Endothelial cell of umbilical vein (primary cell): ENCODE results near the gene ZBTB46.

Experiments used
- POLR2A ChIP-seq: IDR thresholded peaks from 2 replicates; pipeline ENCODE4 v1.6.1; 2012; ENCODE audit warnings: low read depth, mild to moderate bottlenecking, control low read depth, low read length
- POLR2AphosphoS5 ChIP-seq: IDR thresholded peaks from 2 replicates; pipeline ENCODE4 v1.6.1; 2012; ENCODE audit warnings: low read depth, mild to moderate bottlenecking, control low read depth, low read length, moderate library complexity; ENCODE audit not compliant: insufficient read depth
- TF ChIP-seq, protein P1 (sequence below), 2 donors: IDR thresholded peaks; 1 replicate in 1 of 2; 2 replicates in 1 of 2; pipeline ENCODE4 v1.5.1; 2011; ENCODE audit warnings: low read length in 2 of 2, mild to moderate bottlenecking in 2 of 2, moderate library complexity in 2 of 2, control low read depth in 1 of 2, inconsistent platforms in 1 of 2, low read depth in 1 of 2; ENCODE audit not compliant: insufficient read depth in 1 of 2; ENCODE audit errors: extremely low read depth in 1 of 2

GRCh38 chr20:63752411-63753101 is 78.5 kb downstream of the ZBTB46 start:
- no peak for TF ChIP-seq POLR2AphosphoS5
- TF ChIP-seq, protein P1, sequence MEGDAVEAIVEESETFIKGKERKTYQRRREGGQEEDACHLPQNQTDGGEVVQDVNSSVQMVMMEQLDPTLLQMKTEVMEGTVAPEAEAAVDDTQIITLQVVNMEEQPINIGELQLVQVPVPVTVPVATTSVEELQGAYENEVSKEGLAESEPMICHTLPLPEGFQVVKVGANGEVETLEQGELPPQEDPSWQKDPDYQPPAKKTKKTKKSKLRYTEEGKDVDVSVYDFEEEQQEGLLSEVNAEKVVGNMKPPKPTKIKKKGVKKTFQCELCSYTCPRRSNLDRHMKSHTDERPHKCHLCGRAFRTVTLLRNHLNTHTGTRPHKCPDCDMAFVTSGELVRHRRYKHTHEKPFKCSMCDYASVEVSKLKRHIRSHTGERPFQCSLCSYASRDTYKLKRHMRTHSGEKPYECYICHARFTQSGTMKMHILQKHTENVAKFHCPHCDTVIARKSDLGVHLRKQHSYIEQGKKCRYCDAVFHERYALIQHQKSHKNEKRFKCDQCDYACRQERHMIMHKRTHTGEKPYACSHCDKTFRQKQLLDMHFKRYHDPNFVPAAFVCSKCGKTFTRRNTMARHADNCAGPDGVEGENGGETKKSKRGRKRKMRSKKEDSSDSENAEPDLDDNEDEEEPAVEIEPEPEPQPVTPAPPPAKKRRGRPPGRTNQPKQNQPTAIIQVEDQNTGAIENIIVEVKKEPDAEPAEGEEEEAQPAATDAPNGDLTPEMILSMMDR (IDR thresholded peaks at IDR 0.05; ENCODE audit: extremely low read depth in 1 of 2, insufficient read depth in 1 of 2, low read depth in 1 of 2, low read length in 2 of 2): no peak
- no peak for TF ChIP-seq POLR2A
